Stimulated activated CD8-positive, alpha-beta memory T cell treated with anti-CD3 and anti-CD28 coated beads, Interleukin-4, amount 100 ng/mL, for 1 hour (primary cell): ENCODE measurements around the gene SYTL2.
"Not testable (repeated sequence)": the region's sequence is repeated elsewhere in the genome, so short reads cannot be mapped to it uniquely, and the experiment has no call there.

Source experiments
- DNase-seq, 2 donors: peaks; one replicate each; pipeline ENCODE4 v3.0.0-alpha.2; 2020; ENCODE audit warnings: low read depth in 2 of 2, low spot score in 1 of 2

The SYTL2 gene

DNA sequence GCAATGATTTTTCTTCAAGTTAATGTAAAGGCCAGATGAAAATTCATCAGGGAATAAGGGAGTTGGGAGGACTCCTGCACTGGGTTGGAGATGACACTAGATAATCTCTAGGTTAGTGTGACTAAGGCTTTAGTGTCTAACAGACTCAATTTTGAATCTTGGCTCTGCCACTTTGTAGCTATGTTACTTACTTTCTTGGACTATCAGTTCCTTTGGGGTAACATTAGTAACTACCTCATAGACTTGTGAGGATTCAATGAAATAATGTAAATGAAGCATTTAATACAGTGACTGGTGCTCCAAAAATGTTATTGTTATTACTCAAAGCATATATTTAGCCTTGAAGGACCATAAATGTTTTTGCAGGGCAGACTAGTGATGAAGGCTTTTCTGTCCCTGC lies 115.4 kb downstream of the SYTL2 start:
- no peak for DNase-seq

DNA sequence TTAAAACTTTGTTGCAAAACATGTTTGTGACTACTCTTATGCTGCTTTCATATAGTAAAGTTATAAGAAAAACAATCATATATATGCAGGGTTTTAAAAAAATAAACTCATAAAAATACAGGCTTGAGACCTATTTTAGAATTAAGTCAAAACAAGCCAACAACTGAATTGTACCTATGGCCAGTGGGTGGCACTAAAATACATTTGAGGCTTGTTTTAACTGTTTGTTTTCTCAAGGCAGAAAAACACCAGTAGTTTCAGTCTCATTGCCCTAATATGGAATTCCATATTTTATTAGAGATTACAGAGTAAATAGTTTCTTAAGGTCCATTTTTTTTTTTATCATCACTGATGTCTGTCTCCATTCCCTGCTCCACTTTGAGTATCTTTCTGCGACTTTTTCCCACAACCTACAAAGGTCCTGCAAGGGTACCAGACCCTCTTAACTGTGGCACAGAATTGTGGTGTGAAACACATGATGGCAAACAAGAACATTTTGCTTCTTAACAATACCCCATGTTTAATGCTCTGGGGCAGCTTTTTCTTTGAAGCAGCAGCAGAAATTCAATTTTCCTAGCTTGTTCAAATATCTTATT lies 116.5 kb downstream of the SYTL2 start:
- no peak for DNase-seq

DNA sequence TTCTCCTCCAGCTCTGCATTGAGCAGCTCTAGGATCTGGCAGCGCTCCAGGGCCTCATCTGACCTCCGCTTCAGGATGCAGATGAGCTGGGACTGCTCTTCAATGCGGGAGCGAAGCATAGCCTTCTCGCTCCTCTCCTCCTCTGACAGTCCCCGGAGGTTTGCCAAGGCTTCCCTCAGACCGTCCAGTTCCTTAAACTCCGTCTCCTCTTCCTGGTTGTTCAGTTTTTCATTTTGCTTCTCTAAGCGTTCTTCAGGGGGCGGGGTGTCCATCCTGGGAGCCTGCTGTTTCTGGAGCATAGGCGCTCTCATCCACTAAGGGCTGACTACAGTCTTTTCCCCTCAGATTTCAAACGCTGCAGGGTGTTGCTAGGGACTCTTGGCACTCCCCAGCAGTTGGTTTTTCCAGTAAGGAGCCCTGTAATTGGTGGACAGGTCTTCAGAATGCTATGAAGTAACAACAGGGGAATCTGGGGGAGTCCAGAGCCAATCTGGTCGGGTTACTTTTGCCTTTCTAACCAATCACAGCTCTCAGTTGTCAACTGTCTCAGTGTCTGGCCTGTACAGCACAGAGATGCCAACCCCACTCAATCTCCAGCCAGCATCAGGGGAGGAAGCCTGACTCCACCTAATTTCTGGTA lies 125.0 kb downstream of the SYTL2 start, which contains the start of gene CCDC89:
CCDC89 (minus strand) TSS at position 376 of the 640 bp plus-strand sequence; CDS start at position 311, 65 bp downstream.
- no peak for DNase-seq

DNA sequence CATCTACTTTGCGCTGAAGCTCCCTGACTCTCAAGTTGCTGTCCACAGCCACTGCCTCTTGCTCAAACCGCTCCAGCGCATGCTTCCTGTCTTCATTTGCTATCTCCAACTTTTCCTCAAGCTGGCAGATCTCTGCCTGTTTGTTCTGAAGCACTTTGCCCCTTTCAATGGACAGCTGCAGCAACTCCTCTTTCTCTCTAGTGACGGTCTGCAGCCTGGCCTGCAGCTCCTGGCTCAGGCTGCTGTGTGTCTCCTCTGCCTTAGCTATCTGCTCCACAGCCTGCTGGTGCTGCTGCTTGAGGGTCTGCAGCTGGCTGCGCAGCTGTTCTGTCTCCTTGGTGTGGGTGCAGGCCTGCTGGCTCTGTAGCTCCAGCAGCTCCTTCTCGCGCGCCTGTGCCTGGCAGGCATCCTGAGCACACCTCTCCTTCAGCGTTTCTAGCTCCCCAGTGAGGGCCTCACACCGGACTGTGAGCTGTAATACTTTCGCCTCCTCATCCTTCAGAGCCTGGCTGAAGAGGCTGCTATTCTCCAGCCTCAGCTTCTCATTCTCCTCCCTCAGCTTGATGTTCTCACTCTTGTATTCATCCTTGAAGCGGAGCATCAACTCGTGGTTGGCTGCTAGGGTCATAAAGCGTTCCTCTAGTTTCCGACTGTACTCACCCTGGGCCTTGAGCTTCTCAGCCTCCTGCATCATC lies 125.7 kb downstream of the SYTL2 start:
- no peak for DNase-seq

DNA sequence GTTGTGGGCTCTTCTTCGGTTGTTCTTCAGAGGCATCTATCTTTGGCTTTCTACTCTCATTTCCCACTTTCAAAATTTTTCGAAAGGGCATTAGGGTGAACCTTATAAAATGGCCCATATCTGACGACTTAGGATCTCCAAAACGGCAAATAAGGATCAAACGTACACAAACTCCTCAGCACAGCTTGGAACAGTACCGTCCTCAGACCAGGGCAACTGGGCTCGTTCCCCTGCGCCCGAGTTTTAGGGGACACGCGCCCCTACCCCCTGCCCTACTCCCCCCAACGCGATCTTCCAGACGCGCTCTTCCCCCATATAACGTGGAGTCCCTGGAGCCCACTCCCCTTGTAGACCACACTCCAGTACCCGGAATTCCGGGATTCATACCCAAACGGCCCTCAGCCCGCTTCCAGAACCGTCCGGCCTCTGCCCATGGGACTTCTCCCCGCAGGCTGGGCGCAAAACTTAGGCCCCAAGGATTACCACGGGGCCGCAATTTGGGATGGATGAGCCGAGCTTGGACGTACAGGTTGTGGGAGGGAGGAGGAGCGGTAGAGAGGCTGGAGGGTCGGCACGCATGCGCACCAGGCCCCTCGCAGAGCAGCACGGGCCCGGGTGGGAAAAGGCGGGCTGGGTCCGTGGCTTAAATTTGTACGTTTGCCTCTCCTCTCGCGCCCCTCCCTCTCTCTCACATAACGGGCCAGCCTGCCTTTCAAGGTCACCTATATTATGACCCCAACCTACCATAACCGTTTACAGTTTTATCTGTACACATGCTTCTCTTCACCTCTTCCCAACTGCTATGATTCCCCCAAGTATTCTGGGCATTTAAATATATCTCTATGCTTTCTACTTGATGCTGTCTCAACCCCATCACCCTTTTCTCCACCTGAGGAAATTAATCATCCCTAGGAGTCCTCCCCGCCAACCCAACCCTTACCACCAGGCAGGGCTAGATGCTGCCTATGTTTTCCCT lies 128.3 kb downstream of the SYTL2 start:
- peak; percentile 13 to 36 for DNase-seq

DNA sequence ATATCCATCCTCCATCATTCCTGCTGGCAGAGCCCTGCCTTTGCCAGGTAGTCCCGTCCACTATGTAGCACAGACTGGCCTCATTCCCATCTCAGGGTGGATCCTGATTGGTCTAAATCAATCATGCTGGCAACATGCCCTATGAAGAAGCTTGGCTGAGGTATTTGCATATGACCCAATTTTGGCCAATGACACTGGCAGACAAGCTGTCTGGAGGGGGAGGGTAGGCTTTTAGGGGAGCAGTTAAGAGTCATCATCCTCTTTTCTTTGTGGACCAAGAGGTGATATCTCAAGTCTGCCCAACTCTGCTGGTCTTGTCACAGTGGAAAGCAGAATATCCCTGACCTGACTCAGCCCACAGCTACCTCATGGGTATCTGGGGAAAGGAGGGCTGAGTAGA lies 130.0 kb downstream of the SYTL2 start:
- DNase-seq = no peak

DNA sequence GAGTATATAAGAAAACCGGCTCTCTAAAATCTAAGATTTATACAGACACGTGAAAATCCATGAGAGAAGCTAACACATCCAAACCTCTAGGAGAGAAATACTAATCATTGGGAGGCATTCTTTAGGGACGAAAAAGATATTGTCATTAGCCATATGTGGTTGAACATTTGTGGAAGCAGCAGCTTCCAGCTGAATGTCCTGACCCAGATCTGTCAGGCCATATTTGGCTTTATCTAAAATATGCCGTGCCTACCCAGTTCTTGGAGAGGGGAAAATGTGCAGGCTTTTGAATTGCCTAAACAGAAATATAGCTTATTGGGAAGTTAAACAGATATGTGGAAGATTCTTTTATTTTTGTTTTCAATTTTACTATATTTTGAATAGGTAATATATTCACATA lies 131.4 kb downstream of the SYTL2 start:
- no peak for DNase-seq

DNA sequence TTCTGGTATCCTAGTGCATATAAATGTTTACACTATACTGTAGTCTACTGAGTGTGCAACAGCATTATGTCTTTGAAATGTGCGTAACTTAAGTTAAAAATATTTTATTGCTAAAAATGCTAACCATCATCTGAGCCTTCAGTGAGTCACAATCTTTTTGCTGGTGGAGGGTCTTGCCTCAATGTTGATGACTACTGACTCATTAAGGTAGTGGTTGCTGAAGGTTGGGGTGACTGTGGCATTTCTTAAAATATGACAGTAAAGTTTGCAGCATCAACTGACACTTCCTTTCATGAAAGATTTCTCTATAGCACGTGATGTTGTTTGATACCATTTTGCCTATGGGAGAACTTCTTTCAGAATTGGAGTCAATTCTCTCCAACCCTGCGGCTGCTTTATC lies 137.5 kb downstream of the SYTL2 start:
- no peak for DNase-seq

DNA sequence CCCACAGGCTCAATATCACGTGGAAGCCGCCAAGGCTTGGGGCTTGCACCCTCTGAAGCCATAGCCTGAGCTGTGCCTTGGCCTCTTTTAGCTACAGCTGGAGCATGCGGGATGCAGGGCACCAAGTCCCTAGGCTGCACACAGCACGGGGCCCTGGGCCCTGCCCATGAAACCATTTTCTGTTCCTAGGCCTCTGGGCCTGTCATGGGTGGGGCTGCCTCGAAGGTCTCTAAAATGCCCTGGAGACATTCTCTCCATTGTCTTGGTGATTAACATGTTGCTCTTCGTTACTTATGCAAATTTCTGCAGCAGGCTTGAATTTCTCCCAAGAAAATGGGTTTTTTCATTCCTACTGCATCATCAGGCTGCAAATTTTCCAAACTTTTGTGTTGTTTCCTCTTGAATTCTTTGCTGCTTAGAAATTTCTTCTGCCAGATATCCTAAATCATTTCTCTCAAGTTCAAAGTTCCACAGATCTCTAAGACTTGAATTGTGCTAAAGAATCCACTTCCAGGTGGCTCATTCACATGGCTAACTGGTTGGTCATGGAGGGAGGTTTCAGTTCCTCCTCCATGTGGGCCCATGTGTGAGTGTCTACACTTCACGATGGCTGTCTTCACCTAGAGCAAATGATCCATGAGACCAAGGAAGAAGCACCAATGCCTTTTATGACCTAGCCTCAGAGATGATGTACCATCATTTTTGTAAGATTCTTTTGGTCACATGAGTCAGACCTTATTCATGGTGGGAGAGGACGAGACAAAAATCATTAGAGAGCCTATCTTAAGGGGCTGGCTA lies 138.6 kb downstream of the SYTL2 start:
- DNase-seq = no peak

DNA sequence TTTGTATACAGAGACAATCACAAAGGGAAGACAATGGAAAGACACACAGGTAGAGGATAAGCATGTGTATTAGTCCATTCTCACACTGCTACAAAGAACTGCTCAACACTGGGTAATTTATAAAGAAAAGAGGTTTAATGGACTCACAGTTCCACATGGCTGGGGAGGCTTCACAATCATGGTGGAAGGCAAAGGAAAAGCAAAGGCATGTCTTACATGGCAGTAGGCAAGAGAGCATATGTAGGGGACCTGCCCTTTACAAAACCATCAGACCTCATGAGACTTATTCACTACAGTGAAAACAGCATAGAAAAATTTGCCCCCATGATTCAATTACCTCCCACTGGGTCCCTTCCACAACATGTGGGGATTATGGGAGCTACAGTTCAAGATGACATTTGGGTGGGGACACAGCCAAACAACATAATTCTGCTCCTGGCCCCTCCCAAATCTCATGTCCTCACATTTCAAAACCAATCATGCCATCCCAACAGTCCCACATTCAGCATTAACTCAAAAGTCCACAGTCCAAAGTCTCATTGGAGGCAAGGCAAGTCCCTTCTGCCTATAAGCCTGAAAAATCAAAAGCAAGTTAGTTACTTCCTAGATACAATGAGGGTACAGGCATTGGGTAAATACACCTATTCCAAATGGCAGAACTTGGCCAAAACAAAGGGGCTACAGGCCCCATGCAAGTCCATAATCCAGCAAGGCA lies 139.8 kb downstream of the SYTL2 start:
- DNase-seq = not testable (repeated sequence)

DNA sequence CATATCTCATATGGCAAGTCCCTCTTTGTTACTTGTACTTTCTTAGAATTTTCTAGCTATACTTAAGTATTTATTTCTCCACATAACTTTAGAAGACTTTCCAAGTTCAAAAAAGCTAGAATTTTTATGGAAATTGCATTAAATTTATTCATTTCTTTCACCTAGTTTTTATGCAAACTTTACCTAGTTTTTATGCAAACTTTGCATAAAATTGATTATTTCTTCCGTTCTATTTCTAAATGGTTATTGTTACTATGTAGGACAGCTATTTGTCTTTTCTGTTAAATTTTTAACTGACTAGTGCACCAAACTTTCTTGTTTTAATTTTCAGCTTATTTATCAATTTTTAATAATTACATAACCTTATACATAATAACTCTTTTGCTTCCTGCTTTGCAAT lies 142.8 kb downstream of the SYTL2 start:
- no peak for DNase-seq

DNA sequence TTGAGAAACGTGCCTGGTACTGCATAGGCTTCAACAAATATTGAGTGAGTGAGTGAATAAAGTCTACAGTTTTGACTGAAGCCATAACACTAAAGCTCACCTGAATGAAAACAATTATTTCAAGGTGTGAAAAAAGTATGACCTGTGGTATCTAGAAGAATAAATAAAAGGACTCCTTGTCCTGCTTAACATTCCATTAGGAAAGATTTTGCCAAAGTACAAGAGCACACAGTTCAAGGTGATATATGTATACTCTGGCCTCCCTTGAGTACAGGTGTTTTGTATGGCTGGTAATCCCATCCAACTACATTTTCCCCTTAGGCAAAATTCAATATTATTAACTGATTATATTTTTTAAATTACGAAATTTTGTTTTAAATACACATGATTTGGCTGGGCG lies 144.3 kb downstream of the SYTL2 start:
- DNase-seq = no peak

DNA sequence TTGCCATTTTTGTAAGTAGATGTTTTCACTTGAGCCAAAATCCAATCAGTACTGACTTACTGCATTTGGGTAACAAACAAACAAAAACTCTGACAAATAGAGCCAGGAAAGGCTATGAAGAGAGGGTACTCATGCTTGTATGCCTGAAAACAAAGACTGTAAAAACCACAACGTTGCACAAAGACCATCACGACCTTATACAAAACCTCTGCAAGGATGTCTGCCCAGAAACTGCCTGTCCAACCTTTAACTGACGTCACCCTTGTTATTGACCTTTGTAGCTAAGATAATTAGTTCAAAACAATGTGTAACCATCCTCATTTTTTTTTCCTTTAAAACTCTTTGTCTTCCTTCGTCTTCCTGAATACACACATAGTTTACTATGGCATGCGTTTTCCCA lies 145.2 kb downstream of the SYTL2 start:
- DNase-seq = no peak

DNA sequence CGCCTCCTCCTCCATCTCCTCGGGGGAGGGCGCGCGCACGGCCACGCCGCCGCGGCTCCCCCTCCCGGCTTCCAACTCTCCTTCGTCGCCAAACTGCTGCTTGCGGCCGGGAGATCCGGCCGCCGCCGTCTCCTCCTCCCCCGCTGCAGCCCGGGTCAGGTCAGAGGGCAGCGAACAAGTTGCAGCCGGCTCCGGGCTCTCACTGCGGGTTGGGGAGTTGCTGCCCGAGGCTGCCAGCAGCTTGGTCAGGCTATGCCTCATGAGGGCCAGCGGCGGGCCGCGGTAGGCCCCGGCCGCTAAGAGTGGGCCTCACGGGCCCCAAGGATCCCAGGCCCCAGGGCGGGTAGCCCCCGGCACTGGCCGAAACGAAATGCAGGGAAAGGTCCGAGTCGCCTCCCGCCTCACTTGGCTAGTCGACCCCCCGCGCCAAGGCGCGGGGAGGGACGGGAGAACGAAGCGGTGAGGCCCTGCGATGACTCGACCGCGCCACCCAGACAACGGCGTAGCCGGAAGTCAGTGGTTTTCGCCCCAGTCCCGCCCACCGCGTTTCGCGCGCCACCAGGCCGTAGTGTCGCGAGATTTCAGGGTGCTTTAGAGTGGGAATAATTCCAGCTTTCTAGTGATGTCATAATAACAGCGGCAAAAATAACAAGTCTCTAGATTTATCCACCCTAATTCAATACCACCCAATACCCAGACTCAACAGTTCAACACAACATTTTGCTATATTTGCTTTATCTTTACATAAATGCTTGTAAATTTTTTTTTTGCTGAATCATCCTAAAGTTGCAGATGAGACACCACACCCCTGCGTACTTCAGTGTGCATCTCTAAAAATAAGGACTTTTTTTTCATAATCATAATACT lies 146.1 kb downstream of the SYTL2 start, which contains the start of gene CREBZF:
CREBZF (minus strand) TSS at position 515 of the 867 bp plus-strand sequence; CDS start at position 261, 254 bp downstream.
- peak; percentile 87 to 89 for DNase-seq

DNA sequence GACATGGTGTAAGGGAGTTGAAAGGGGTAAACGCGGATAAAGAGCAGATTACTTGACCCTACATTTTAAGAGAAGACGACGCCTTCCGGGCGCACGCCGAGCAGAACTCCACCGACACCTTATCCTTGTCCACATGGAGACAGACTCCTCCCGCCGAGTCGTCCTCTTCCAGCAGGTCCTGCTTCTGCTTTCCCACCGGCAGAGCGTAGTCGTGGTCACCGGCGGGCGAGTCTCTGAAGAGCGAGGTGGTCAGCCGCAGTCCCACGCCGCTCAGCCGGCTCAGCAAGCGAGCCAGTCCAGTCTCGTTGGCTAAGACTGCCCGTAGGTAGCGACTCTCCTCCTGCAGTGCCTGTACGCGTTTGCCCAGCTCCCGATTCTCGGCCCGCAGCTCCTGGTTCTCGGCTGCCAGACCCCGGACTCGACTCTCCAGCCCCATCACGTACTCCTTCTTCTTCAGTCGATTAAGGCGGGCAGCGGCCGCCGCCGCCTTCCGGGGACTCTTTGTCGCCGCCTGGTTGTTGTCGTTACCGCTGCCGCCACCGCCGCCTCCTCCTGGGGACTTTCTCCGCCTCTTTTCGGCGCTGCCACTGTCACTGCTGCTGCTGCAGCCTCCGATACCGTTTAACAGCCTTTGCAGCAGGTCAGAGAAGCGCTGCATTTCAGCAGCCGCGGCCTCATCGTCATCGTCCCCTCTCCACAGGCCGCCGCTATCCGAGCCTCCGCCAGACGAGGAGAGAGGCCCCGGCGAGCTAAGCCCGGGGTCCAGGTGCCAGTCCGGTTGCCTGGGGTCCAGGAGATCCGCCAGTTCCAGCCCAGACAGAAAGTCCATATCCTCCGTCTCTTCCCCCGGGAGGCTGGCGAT lies 147.0 kb downstream of the SYTL2 start:
- peak; percentile 75 to 83 for DNase-seq

DNA sequence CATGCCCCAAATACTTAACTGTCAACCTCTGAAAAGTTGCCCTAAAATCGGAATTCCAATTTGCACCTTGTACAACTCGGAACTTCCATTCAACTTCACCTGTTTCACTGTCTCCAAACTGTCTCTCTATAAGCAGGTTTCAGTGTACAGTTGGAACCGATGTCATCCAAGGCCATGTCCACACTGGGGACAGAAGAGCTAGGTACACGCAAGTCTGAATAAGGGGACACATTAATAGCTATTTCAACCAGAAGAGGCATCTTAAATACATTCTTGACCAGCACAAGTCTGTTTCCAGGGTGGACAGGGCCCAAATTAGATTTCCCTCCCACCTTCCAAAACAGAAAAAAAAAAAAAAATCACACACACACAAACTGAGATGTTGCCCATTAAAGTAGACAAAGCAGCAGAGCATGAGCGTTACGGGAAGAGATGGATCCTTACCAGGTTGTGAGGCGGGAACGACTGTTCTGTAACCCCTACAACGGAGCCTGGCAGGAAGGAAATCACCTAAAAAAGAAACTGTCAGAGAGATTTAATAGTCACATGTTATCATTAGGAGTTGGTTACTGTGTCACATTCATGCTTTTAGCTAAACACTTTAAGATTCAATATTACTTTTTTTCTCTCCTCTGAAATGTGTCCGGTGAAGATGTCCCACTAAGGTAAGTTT lies 147.7 kb downstream of the SYTL2 start:
- no peak for DNase-seq

DNA sequence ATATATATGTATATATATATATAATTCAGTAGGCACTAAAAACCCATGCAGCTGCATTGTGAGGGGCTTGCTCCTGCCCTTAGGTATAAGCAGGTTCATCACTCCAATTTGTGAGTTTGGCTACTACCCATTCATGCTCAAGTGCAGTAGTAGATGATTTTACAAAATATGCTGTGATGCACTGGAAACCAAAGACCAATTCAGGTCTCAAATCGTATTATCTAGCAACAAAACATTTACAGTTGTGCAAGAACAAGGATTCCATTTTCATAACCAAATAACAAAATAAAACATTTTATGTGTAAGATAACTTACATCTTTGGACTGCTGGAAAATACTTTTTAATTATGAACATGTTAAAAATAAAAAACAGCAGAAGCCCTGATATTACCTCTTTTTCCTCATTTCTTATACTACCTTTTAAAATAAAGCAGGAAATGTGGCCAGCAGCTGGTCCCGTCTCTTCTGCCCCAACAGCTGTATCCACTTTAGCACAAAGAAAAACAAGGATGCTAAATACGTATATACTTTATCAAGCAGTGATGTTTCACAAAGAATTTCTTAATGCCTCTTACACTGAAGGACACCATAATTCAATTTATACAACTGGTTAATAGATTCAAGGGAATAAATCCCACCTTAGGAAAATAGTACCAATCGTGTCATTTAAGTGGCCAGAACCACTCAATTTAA lies 148.8 kb downstream of the SYTL2 start:
- no peak for DNase-seq
